A549 (cell line): ENCODE measurements around the gene ESR1. TPM values are rescaled to one million over a fixed set of nuclear protein-coding genes. Genes with fewer than 3 reads are reported as not detected.

Experiments
- ATAC-seq, 2 experiments: fragments of 200-7000 bp in 1 of 2; fragments of >200 bp in 1 of 2; cut with Nextera tagmentation in 1 of 2; cut with Tn5 transposase in 1 of 2; 3 replicates each; pipeline versions ENCODE4 v1.8.0 to v1.9.1; 2018 to 2020; ENCODE audit warnings: mild to moderate bottlenecking in 1 of 2, moderate library complexity in 1 of 2
- CTCF ChIA-PET: fragments of 300-600 bp; sonication (Branson Sonifier 250); formaldehyde crosslinking; extraction: SDS; loops from one replicate; lab custom pipeline; 2021; ENCODE audit warnings: antibody characterized with exemption, inconsistent platforms; lab: Yijun Ruan, JAX
- POLR2A ChIA-PET: fragments of 350-600 bp; formaldehyde crosslinking; extraction: SDS; loops from one replicate; lab custom pipeline; 2021; ENCODE audit warnings: antibody characterized with exemption, inconsistent platforms; lab: Yijun Ruan, JAX
- DNase-seq, 2 experiments: peaks; one replicate each; pipeline versions ENCODE4 v3.0.0 to v3.0.0-alpha.2; 2011 to 2016; ENCODE audit warnings: low read depth in 1 of 2, low spot score in 1 of 2
- FAIRE-seq: peaks from 2 replicates; lab custom pipeline; 2011; peaks lifted over from hg19 to GRCh38; lab: Jason Lieb, UNC
- H3K27ac ChIP-seq, 2 experiments: fragments of >200 bp; sonication (Bioruptor Twin); formaldehyde crosslinking; 3 replicates each; pipeline ENCODE4 v1.5.1; 2016 to 2017
- H3K4me1 ChIP-seq: fragments of >200 bp; sonication (Bioruptor Twin); formaldehyde crosslinking; 3 replicates; pipeline ENCODE4 v1.6.1; 2016
- H3K4me2 ChIP-seq: fragments of >200 bp; sonication (Bioruptor Twin); formaldehyde crosslinking; 3 replicates; pipeline ENCODE4 v1.6.1; 2016
- H3K4me3 ChIP-seq: fragments of >200 bp; sonication (Bioruptor Twin); formaldehyde crosslinking; 3 replicates; pipeline ENCODE4 v1.5.1; 2016
- H3K9me3 ChIP-seq: fragments of >200 bp; sonication (Bioruptor Twin); formaldehyde crosslinking; 3 replicates; pipeline ENCODE4 v1.6.1; 2016
- BCL3 ChIP-seq: fragments of >200 bp; sonication (Bioruptor Twin); formaldehyde crosslinking; IDR thresholded peaks from 3 replicates; pipeline ENCODE4 v1.6.1; 2016
- BHLHE40 ChIP-seq: IDR thresholded peaks from 2 replicates; pipeline ENCODE4 v1.6.1; 2012; ENCODE audit warnings: low read depth, low read length, inconsistent platforms
- CEBPB ChIP-seq, 2 experiments: fragments of >200 bp in 1 of 2; sonication (Bioruptor Twin) in 1 of 2; formaldehyde crosslinking in 1 of 2; IDR thresholded peaks; 2 replicates each; pipeline ENCODE4 v1.6.1; 2012 to 2016
- CHD2 ChIP-seq: fragments of 150-350 bp; IDR thresholded peaks from 2 replicates; pipeline ENCODE4 v1.6.1; 2014; ENCODE audit warnings: low read length; ENCODE audit not compliant: partially characterized antibody
- CHD4 ChIP-seq: fragments of 200-600 bp; sonication (generic); IDR thresholded peaks from 2 replicates; pipeline ENCODE4 v1.6.1; 2016; ENCODE audit warnings: antibody characterized with exemption, mild to moderate bottlenecking, borderline replicate concordance
- EHF ChIP-seq: fragments of 250-450 bp; sonication (Bioruptor Pico); IDR thresholded peaks from 2 replicates; pipeline ENCODE4 v1.5.0; 2020; ENCODE audit warnings: mild to moderate bottlenecking
- EHMT2 ChIP-seq: fragments of 200-600 bp; sonication (generic); IDR thresholded peaks from 2 replicates; pipeline ENCODE4 v1.6.1; 2016; ENCODE audit warnings: antibody characterized with exemption, low read depth, mild to moderate bottlenecking, moderate library complexity
- EP300 ChIP-seq, 2 experiments: fragments of >200 bp; sonication (Bioruptor Twin); formaldehyde crosslinking; IDR thresholded peaks; 2 replicates in 1 of 2; 3 replicates in 1 of 2; pipeline ENCODE4 v1.6.1; 2016 to 2017
- FOSL2 ChIP-seq, 2 experiments: fragments of 450-650 bp in 1 of 2; fragments of >200 bp in 1 of 2; sonication (Bioruptor Twin) in 1 of 2; formaldehyde crosslinking; IDR thresholded peaks; 2 replicates each; pipeline versions ENCODE4 v1.5.0 to v1.6.1; 2016 to 2020; ENCODE audit warnings: mild to moderate bottlenecking in 1 of 2, moderate library complexity in 1 of 2
- GATA3 ChIP-seq: IDR thresholded peaks from 2 replicates; pipeline ENCODE4 v1.6.1; 2012; ENCODE audit warnings: borderline replicate concordance
- HDAC2 ChIP-seq: fragments of 200-600 bp; sonication (generic); IDR thresholded peaks from 2 replicates; pipeline ENCODE4 v1.6.1; 2016
- HES2 ChIP-seq: fragments of >200 bp; sonication (Bioruptor Twin); formaldehyde crosslinking; IDR thresholded peaks from 2 replicates; pipeline ENCODE4 v1.6.1; 2016
- HOXA7 ChIP-seq: fragments of 250-450 bp; sonication (Bioruptor Pico); IDR thresholded peaks from 2 replicates; pipeline ENCODE4 v1.5.0; 2020; ENCODE audit warnings: mild to moderate bottlenecking, moderate library complexity
- HOXB13 ChIP-seq: fragments of 250-450 bp; sonication (Bioruptor Pico); IDR thresholded peaks from 2 replicates; pipeline ENCODE4 v1.5.0; 2020; ENCODE audit warnings: low read depth, mild to moderate bottlenecking, moderate library complexity
- JUN ChIP-seq, 2 experiments: fragments of >200 bp; sonication (Bioruptor Twin); formaldehyde crosslinking; IDR thresholded peaks; 2 replicates in 1 of 2; 3 replicates in 1 of 2; pipeline ENCODE4 v1.6.1; 2016 to 2017
- KDM1A ChIP-seq: fragments of 200-600 bp; sonication (generic); IDR thresholded peaks from 2 replicates; pipeline ENCODE4 v1.6.1; 2016; ENCODE audit warnings: low read depth, mild to moderate bottlenecking
- KDM5A ChIP-seq: fragments of 200-600 bp; sonication (generic); IDR thresholded peaks from 2 replicates; pipeline ENCODE4 v1.6.1; 2016; ENCODE audit warnings: antibody characterized with exemption, mild to moderate bottlenecking
- MYC ChIP-seq: IDR thresholded peaks from 2 replicates; pipeline ENCODE4 v1.6.1; 2012; ENCODE audit warnings: mild to moderate bottlenecking, inconsistent platforms, low read length, improper control_type of control experiment, borderline replicate concordance
- NFE2L2 ChIP-seq: fragments of 150-350 bp; conservative IDR thresholded peaks from 2 replicates; pipeline ENCODE4 v1.6.1; 2014; ENCODE audit warnings: low read length
- PHF8 ChIP-seq: fragments of 200-600 bp; sonication (generic); IDR thresholded peaks from 2 replicates; pipeline ENCODE4 v1.6.1; 2016; ENCODE audit warnings: low read depth, mild to moderate bottlenecking, antibody characterized with exemption, moderate library complexity, borderline replicate concordance
- RAD21 ChIP-seq, 2 experiments: fragments of >200 bp in 1 of 2; sonication (Bioruptor Twin) in 1 of 2; formaldehyde crosslinking in 1 of 2; IDR thresholded peaks in 1 of 2; conservative IDR thresholded peaks in 1 of 2; 2 replicates in 1 of 2; 3 replicates in 1 of 2; pipeline ENCODE4 v1.6.1; 2012 to 2018; ENCODE audit warnings: inconsistent platforms in 1 of 2
- RARB ChIP-seq: fragments of 250-450 bp; sonication (Bioruptor Pico); IDR thresholded peaks from 2 replicates; pipeline ENCODE4 v1.8.0; 2021; ENCODE audit warnings: mild to moderate bottlenecking, moderate library complexity
- RCOR1 ChIP-seq: fragments of 150-350 bp; IDR thresholded peaks from 2 replicates; pipeline ENCODE4 v1.6.1; 2014; ENCODE audit warnings: antibody characterized with exemption, low read length, low read depth
- RFX5 ChIP-seq: fragments of 450-650 bp; IDR thresholded peaks from 2 replicates; pipeline ENCODE4 v1.7.1; 2014; ENCODE audit warnings: antibody characterized with exemption, mild to moderate bottlenecking, moderate library complexity
- RNF2 ChIP-seq: fragments of 200-600 bp; sonication (generic); IDR thresholded peaks from 2 replicates; pipeline ENCODE4 v1.6.1; 2016; ENCODE audit warnings: low read depth, mild to moderate bottlenecking, antibody characterized with exemption, moderate library complexity, borderline replicate concordance
- SMC3 ChIP-seq: fragments of >200 bp; sonication (Bioruptor Twin); formaldehyde crosslinking; IDR thresholded peaks from 3 replicates; pipeline ENCODE4 v1.6.1; 2018; ENCODE audit warnings: inconsistent platforms
- TFCP2L1 ChIP-seq: fragments of 250-450 bp; sonication (Bioruptor Pico); IDR thresholded peaks from 2 replicates; pipeline ENCODE4 v1.5.0; 2021; ENCODE audit warnings: mild to moderate bottlenecking
- TP53 ChIP-seq: fragments of 250-450 bp; sonication (Bioruptor Pico); IDR thresholded peaks from 2 replicates; pipeline ENCODE4 v1.5.0; 2021; ENCODE audit warnings: mild to moderate bottlenecking, moderate library complexity
- ZSCAN20 ChIP-seq: fragments of 250-450 bp; sonication (Bioruptor Pico); IDR thresholded peaks from 2 replicates; pipeline ENCODE4 v1.8.0; 2022; ENCODE audit warnings: mild to moderate bottlenecking, moderate library complexity
- WGBS: methylation state at CpG from one replicate; pipeline ENCODE4 v1.1.6; 2017; ENCODE audit errors: missing lambda C conversion rate; 5-methylcytosine and 5-hydroxymethylcytosine counted together
- polyA plus RNA-seq, 4 experiments: library from polyadenylated mRNA; depleted of rRNA in 3 of 4; stranded (reverse); fragments of >200 nt; fragmentation: RNase III in 1 of 4; extraction: RNeasy Plus Mini Kit Qiagen cat#74134 plus additional on column Dnase treatment in 1 of 4; gene quantifications; 2 replicates in 3 of 4; 3 replicates in 1 of 4; pipeline ENCODE4 v1.2.3, GENCODE V29; 2011 to 2017
- TF ChIP-seq, protein P1 (sequence below): IDR thresholded peaks from 2 replicates; pipeline ENCODE4 v1.6.1; 2012
- TF ChIP-seq, protein P2 (sequence below): fragments of 250-450 bp; sonication (Bioruptor Pico); IDR thresholded peaks from 2 replicates; pipeline ENCODE4 v1.5.0; 2021; ENCODE audit warnings: mild to moderate bottlenecking, moderate library complexity, borderline replicate concordance

Gene ESR1
- polyA plus RNA-seq, 2 of the 4 experiments (the other 2 are of a cell fraction), result not detected

GRCh38 chr6:151914484-151914883, 107.0 kb downstream of the ESR1 start:
- DNase-seq (peak; percentile 15 to 62), FAIRE-seq (no peak), ATAC-seq (peak; percentile 59 to 78; a peak in 4 of 6 replicates)
- WGBS, result 28% methylated on average over 4 of the region's 4 CpGs
- H3K4me2 ChIP-seq, result peak overlapping the region; percentile 51
- peak overlapping the region in 1 of 2 experiments; percentile 22; a peak in 1 of 6 replicates for H3K27ac ChIP-seq
- CTCF ChIA-PET, result no interaction called here
- no peak overlapping the region for H3K4me3 ChIP-seq
- peaks cover 16% of the 10 kb centered on the region for H3K4me1 ChIP-seq
- TF ChIP-seq MYC (no peak), RNF2 (no peak), HDAC2 (no peak), CHD2 (no peak), RCOR1 (no peak), KDM1A (no peak), BHLHE40 (no peak), KDM5A (no peak), HES2 (no peak), RARB (CRISPR knock-in tag) (no peak), PHF8 (no peak), FOSL2 (IDR thresholded peaks at IDR 0.05) (peak; percentile 22; the same call in 1 of the 2 replicates), FOSL2 (CRISPR knock-in tag; IDR thresholded peaks at IDR 0.05) (peak; percentile 68), JUN (IDR thresholded peaks at IDR 0.05) (no peak), NFE2L2 (no peak), GATA3 (peak; percentile 29; the same call in 1 of the 2 replicates), CEBPB (IDR thresholded peaks at IDR 0.05) (peak in 1 of 2 experiments; percentile 42; a peak in 1 of 4 replicates), RAD21 (conservative IDR thresholded peaks at IDR 0.05 in 1 of 2, IDR thresholded peaks at IDR 0.05 in 1 of 2) (no peak)
- TF ChIP-seq, protein P1, sequence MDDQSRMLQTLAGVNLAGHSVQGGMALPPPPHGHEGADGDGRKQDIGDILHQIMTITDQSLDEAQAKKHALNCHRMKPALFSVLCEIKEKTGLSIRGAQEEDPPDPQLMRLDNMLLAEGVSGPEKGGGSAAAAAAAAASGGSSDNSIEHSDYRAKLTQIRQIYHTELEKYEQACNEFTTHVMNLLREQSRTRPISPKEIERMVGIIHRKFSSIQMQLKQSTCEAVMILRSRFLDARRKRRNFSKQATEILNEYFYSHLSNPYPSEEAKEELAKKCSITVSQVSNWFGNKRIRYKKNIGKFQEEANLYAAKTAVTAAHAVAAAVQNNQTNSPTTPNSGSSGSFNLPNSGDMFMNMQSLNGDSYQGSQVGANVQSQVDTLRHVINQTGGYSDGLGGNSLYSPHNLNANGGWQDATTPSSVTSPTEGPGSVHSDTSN, result no peak
- TF ChIP-seq, all 56 proteins: peak for 3
- H3K9me3 ChIP-seq, result no peaks in the 10 kb centered on the region
- POLR2A ChIA-PET, result no interaction called here

- no peaks in the 10 kb centered on the region for H3K9me3 ChIP-seq
- 83% methylated on average over 3 of the region's 3 CpGs for WGBS
- peaks cover 16% of the 10 kb centered on the region for H3K4me1 ChIP-seq
- H3K4me2 ChIP-seq, result no peak overlapping the region
- TF ChIP-seq BHLHE40, result no peak
- no peak for TF ChIP-seq NFE2L2
- no peak for TF ChIP-seq CHD2
- no peak for TF ChIP-seq KDM1A
- TF ChIP-seq RNF2, result no peak
- TF ChIP-seq SMC3, result no peak
- no peak for TF ChIP-seq EHF (CRISPR knock-in tag)
- no peak for TF ChIP-seq TP53 (CRISPR knock-in tag)
- no peak for TF ChIP-seq HDAC2
- TF ChIP-seq MYC, result no peak
- TF ChIP-seq HOXB13 (CRISPR knock-in tag), result no peak
- TF ChIP-seq RCOR1, result no peak
- no peak for TF ChIP-seq RFX5
- no peak for TF ChIP-seq EP300 (IDR thresholded peaks at IDR 0.05)
- no peak for TF ChIP-seq EHMT2
- no peak overlapping the region for H3K4me3 ChIP-seq
- H3K27ac ChIP-seq, result no peak overlapping the region
- POLR2A ChIA-PET, result no interaction called here
- ATAC-seq (no peak), FAIRE-seq (no peak), DNase-seq (no peak)
- CTCF ChIA-PET, result no interaction called here
Measured at GRCh38 chr6:151916075-151916474, 108.6 kb downstream of the ESR1 start.

GRCh38 chr6:151916680-151917164, 109.2 kb downstream of the ESR1 start:
- no peak overlapping the region for H3K27ac ChIP-seq
- POLR2A ChIA-PET, result no interaction called here
- 4% methylated on average over 3 of the region's 3 CpGs for WGBS
- ATAC-seq, result no peak
- CTCF ChIA-PET, result no interaction called here
- H3K9me3 ChIP-seq, result no peaks in the 10 kb centered on the region
- H3K4me2 ChIP-seq, result no peak overlapping the region
- DNase-seq, result no peak
- no peak for FAIRE-seq
- no peak overlapping the region for H3K4me3 ChIP-seq
- peaks cover 16% of the 10 kb centered on the region for H3K4me1 ChIP-seq
- TF ChIP-seq HOXA7 (CRISPR knock-in tag) (no peak), EP300 (IDR thresholded peaks at IDR 0.05) (no peak), BCL3 (no peak), TFCP2L1 (no peak), TP53 (CRISPR knock-in tag) (no peak), ZSCAN20 (no peak), CHD4 (no peak)
- TF ChIP-seq, protein P2, sequence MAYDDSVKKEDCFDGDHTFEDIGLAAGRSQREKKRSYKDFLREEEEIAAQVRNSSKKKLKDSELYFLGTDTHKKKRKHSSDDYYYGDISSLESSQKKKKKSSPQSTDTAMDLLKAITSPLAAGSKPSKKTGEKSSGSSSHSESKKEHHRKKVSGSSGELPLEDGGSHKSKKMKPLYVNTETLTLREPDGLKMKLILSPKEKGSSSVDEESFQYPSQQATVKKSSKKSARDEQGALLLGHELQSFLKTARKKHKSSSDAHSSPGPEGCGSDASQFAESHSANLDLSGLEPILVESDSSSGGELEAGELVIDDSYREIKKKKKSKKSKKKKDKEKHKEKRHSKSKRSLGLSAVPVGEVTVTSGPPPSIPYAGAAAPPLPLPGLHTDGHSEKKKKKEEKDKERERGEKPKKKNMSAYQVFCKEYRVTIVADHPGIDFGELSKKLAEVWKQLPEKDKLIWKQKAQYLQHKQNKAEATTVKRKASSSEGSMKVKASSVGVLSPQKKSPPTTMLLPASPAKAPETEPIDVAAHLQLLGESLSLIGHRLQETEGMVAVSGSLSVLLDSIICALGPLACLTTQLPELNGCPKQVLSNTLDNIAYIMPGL, result no peak
